HepG2 (cell line): ENCODE data around the gene CNBD2. TPM values are rescaled to one million over a fixed set of nuclear protein-coding genes. Genes with fewer than 3 reads are reported as not detected.

Experiments
- HNF4A ChIP-seq: sonication (generic); formaldehyde crosslinking; IDR thresholded peaks from 2 replicates; pipeline ENCODE4 v1.4.0; 2020; ENCODE audit warnings: missing genetic modification reagents
- MBNL3 ChIP-seq: fragments of 250-450 bp; sonication (Bioruptor Pico); conservative IDR thresholded peaks from 2 replicates; pipeline ENCODE4 v1.8.0; 2022; ENCODE audit warnings: mild to moderate bottlenecking, inconsistent platforms
- SMAD1 ChIP-seq: sonication (generic); formaldehyde crosslinking; IDR thresholded peaks from 2 replicates; pipeline ENCODE4 v1.4.0; 2020; ENCODE audit warnings: missing genetic modification reagents, low read depth, mild to moderate bottlenecking, borderline replicate concordance
- SRSF9 ChIP-seq: fragments of 200-400 bp; formaldehyde crosslinking; IDR thresholded peaks from 2 replicates; pipeline ENCODE4 v1.6.1; 2018; ENCODE audit warnings: borderline replicate concordance, mild to moderate bottlenecking, low read depth, low read length; ENCODE audit not compliant: insufficient read depth, poor library complexity, severe bottlenecking
- ZBTB37 ChIP-seq: sonication (generic); formaldehyde crosslinking; IDR thresholded peaks from 2 replicates; pipeline ENCODE4 v1.4.0; 2020; ENCODE audit warnings: mild to moderate bottlenecking, missing genetic modification reagents
- ZC3H13 ChIP-seq: sonication (generic); formaldehyde crosslinking; IDR thresholded peaks from 2 replicates; pipeline ENCODE4 v1.8.1; 2023; ENCODE audit warnings: mild to moderate bottlenecking, missing genetic modification reagents, moderate library complexity
- ZNF335 ChIP-seq: sonication (generic); formaldehyde crosslinking; IDR thresholded peaks from 2 replicates; pipeline ENCODE4 v1.4.0; 2020; ENCODE audit warnings: missing genetic modification reagents
- ZNF362 ChIP-seq: sonication (generic); formaldehyde crosslinking; IDR thresholded peaks from 2 replicates; pipeline ENCODE4 v1.4.0; 2020; ENCODE audit warnings: missing genetic modification reagents, mild to moderate bottlenecking, borderline replicate concordance
- ZNF558 ChIP-seq: sonication (generic); formaldehyde crosslinking; IDR thresholded peaks from 2 replicates; pipeline ENCODE4 v1.9.0; 2022; ENCODE audit warnings: mild to moderate bottlenecking, missing genetic modification reagents, borderline replicate concordance
- ZNF570 ChIP-seq: sonication (generic); formaldehyde crosslinking; IDR thresholded peaks from 2 replicates; pipeline ENCODE4 v1.4.0; 2020; ENCODE audit warnings: mild to moderate bottlenecking, missing genetic modification reagents, borderline replicate concordance
- ZNF607 ChIP-seq: sonication (generic); formaldehyde crosslinking; IDR thresholded peaks from 2 replicates; pipeline ENCODE4 v1.5.1; 2020; ENCODE audit warnings: missing genetic modification reagents, mild to moderate bottlenecking, borderline replicate concordance
- ZNF709 ChIP-seq: sonication (generic); formaldehyde crosslinking; IDR thresholded peaks from 2 replicates; pipeline ENCODE4 v1.5.0; 2020; ENCODE audit warnings: mild to moderate bottlenecking, missing genetic modification reagents
- ZNF891 ChIP-seq: sonication (generic); formaldehyde crosslinking; IDR thresholded peaks from 2 replicates; pipeline ENCODE4 v1.5.0; 2020; ENCODE audit warnings: mild to moderate bottlenecking, missing genetic modification reagents
- polyA plus RNA-seq, 8 experiments: library from polyadenylated mRNA; depleted of rRNA in 3 of 8; stranded (reverse) in 7 of 8; unstranded in 1 of 8; fragments of >200 nt; fragmentation: Illumina TruSeq in 4 of 8; extraction: Trizol in 4 of 8; gene quantifications; 2 replicates each; pipeline versions ENCODE4 v1.2.1 to v1.2.3, GENCODE V29; 2011 to 2016; ENCODE audit warnings: low read depth in 4 of 8, missing spikeins in 1 of 8, mixed read lengths in 1 of 8; ENCODE audit not compliant: insufficient read depth in 1 of 8
- total RNA-seq, 5 experiments: library from RNA; depleted of rRNA; stranded (reverse); fragments of >200 nt; fragmentation: Illumina TruSeq; extraction: Trizol; gene quantifications; 2 replicates each; pipeline ENCODE4 v1.2.3, GENCODE V29; 2016; ENCODE audit warnings: low read depth in 1 of 5
- TF ChIP-seq, protein P1 (sequence below): sonication (generic); formaldehyde crosslinking; IDR thresholded peaks from 2 replicates; pipeline ENCODE4 v1.8.1; 2022; ENCODE audit warnings: low read depth, mild to moderate bottlenecking, missing genetic modification reagents
- TF ChIP-seq, protein P2 (sequence below), 2 experiments: sonication (generic) in 1 of 2; formaldehyde crosslinking in 1 of 2; IDR thresholded peaks; 2 replicates each; pipeline versions ENCODE4 v1.4.0 to v1.6.1; 2016 to 2020; ENCODE audit warnings: borderline replicate concordance in 1 of 2, low read depth in 1 of 2, mild to moderate bottlenecking in 1 of 2, missing genetic modification reagents in 1 of 2

CNBD2 gene
- total and polyA plus RNA-seq, 2 of the 13 experiments (the other 11 are each of a cell fraction or from before 2014, with no cell fraction given): 12.4 to 22.8 TPM

- no peak for TF ChIP-seq ZNF362 (CRISPR knock-in tag)
- peak; percentile 17 for TF ChIP-seq ZNF607 (CRISPR knock-in tag)
- TF ChIP-seq MBNL3: no peak
- 0 out of 2 replicates have a peak, but pooled peaks have one; percentile 55 for TF ChIP-seq ZNF709 (CRISPR knock-in tag)
- TF ChIP-seq HNF4A: peak; percentile 17; the same call in 1 of the 2 replicates
- TF ChIP-seq, protein P1, sequence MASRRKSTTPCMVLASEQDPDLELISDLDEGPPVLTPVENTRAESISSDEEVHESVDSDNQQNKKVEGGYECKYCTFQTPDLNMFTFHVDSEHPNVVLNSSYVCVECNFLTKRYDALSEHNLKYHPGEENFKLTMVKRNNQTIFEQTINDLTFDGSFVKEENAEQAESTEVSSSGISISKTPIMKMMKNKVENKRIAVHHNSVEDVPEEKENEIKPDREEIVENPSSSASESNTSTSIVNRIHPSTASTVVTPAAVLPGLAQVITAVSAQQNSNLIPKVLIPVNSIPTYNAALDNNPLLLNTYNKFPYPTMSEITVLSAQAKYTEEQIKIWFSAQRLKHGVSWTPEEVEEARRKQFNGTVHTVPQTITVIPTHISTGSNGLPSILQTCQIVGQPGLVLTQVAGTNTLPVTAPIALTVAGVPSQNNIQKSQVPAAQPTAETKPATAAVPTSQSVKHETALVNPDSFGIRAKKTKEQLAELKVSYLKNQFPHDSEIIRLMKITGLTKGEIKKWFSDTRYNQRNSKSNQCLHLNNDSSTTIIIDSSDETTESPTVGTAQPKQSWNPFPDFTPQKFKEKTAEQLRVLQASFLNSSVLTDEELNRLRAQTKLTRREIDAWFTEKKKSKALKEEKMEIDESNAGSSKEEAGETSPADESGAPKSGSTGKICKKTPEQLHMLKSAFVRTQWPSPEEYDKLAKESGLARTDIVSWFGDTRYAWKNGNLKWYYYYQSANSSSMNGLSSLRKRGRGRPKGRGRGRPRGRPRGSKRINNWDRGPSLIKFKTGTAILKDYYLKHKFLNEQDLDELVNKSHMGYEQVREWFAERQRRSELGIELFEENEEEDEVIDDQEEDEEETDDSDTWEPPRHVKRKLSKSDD (CRISPR knock-in tag): peak; percentile 79; the same call in 1 of the 2 replicates
- TF ChIP-seq, protein P2, sequence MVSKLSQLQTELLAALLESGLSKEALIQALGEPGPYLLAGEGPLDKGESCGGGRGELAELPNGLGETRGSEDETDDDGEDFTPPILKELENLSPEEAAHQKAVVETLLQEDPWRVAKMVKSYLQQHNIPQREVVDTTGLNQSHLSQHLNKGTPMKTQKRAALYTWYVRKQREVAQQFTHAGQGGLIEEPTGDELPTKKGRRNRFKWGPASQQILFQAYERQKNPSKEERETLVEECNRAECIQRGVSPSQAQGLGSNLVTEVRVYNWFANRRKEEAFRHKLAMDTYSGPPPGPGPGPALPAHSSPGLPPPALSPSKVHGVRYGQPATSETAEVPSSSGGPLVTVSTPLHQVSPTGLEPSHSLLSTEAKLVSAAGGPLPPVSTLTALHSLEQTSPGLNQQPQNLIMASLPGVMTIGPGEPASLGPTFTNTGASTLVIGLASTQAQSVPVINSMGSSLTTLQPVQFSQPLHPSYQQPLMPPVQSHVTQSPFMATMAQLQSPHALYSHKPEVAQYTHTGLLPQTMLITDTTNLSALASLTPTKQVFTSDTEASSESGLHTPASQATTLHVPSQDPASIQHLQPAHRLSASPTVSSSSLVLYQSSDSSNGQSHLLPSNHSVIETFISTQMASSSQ (IDR thresholded peaks at IDR 0.05; ENCODE audit: low read depth): no peak
- TF ChIP-seq, protein P2 (CRISPR knock-in tag; IDR thresholded peaks at IDR 0.05; ENCODE audit: borderline replicate concordance): 0 out of 2 replicates have a peak, but pooled peaks have one; percentile 17
- TF ChIP-seq ZNF558 (CRISPR knock-in tag): no peak
- TF ChIP-seq ZC3H13 (CRISPR knock-in tag): no peak
- no peak for TF ChIP-seq SRSF9
- no peak for TF ChIP-seq ZNF335
- 0 out of 2 replicates have a peak, but pooled peaks have one; percentile 9 for TF ChIP-seq ZBTB37
- 0 out of 2 replicates have a peak, but pooled peaks have one; percentile 66 for TF ChIP-seq SMAD1 (CRISPR knock-in tag)
- peak; percentile 54; the same call in 1 of the 2 replicates for TF ChIP-seq ZNF891 (CRISPR knock-in tag)
- no peak for TF ChIP-seq ZNF570
Measured at GRCh38 chr20:36063916-36064657, 95.7 kb downstream of the CNBD2 start (continued).
